ENCODE data around the gene CSF3R.
"Not testable (repeated sequence)": the region's sequence is repeated elsewhere in the genome, so short reads cannot be mapped to it uniquely, and the experiment has no call there.

Gene CSF3R

GRCh38 chr1:36484099-36484498 lies 1.4 kb upstream of the CSF3R start:
- DNase-seq: no peak

- DNase-seq: no peak
These were observed 666 bp downstream of the CSF3R start for GRCh38 chr1:36481771-36482723.

GRCh38 chr1:36481091-36481490 lies 1.6 kb downstream of the CSF3R start:
- no peak for DNase-seq

GRCh38 chr1:36480161-36480560 lies 2.6 kb downstream of the CSF3R start:
- DNase-seq: no peak

- DNase-seq: no peak
These were observed 3.1 kb downstream of the CSF3R start for GRCh38 chr1:36479505-36480051.

- not testable (repeated sequence) for DNase-seq
These were observed 5.1 kb downstream of the CSF3R start for GRCh38 chr1:36477615-36478014.

GRCh38 chr1:36476945-36477344 lies 5.8 kb downstream of the CSF3R start:
- DNase-seq: no peak

- DNase-seq: no peak
These were observed 6.7 kb downstream of the CSF3R start for GRCh38 chr1:36475910-36476604.

GRCh38 chr1:36475341-36475740 lies 7.4 kb downstream of the CSF3R start:
- DNase-seq: no peak

GRCh38 chr1:36472656-36473055 lies 10.1 kb downstream of the CSF3R start:
- no peak for DNase-seq

GRCh38 chr1:36471830-36472641 lies 10.7 kb downstream of the CSF3R start:
- no peak for DNase-seq

- no peak for DNase-seq
These were observed 13.6 kb downstream of the CSF3R start for GRCh38 chr1:36469163-36469562.

GRCh38 chr1:36467700-36468455 lies 14.8 kb downstream of the CSF3R start:
- DNase-seq: no peak

GRCh38 chr1:36467027-36467410 lies 15.7 kb downstream of the CSF3R start:
- DNase-seq: no peak

- peak in 1 of 58 donors; percentile 4 for DNase-seq
These were observed 16.2 kb downstream of the CSF3R start for GRCh38 chr1:36466370-36467026.

GRCh38 chr1:36465731-36466369 lies 16.9 kb downstream of the CSF3R start:
- no peak for DNase-seq

- no peak for DNase-seq
These were observed 17.9 kb downstream of the CSF3R start for GRCh38 chr1:36464605-36465393.

- peak; percentile 49 to 98 (median 93) for DNase-seq
These were observed 18.7 kb downstream of the CSF3R start, which contains the start of gene MRPS15 for GRCh38 chr1:36463803-36464604. TSS of gene MRPS15 (minus strand) at chr1:36464384. CDS start at chr1:36464275, 109 bp downstream.

Measured in anterior cingulate cortex (tissue), 58 donors.